Activated CD8-positive, alpha-beta memory T cell treated with anti-CD3 and anti-CD28 coated beads for 4 hours (primary cell): Measurements from ENCODE around the gene R3HDML.
"Not testable (repeated sequence)": the region's sequence is repeated elsewhere in the genome, so short reads cannot be mapped to it uniquely, and the experiment has no call there.

Experiments
- DNase-seq, 2 donors: peaks; one replicate each; pipeline ENCODE4 v3.0.0-alpha.2; 2020; ENCODE audit warnings: low read depth in 2 of 2

R3HDML gene

GRCh38 chr20:44328428-44328827 is 8.4 kb upstream of the R3HDML start:
- DNase-seq: no peak

- no peak for DNase-seq
Measured at GRCh38 chr20:44331201-44331600, 5.6 kb upstream of the R3HDML start.

GRCh38 chr20:44334306-44334705 is 2.5 kb upstream of the R3HDML start:
- no peak for DNase-seq

GRCh38 chr20:44334709-44335108 is 2.1 kb upstream of the R3HDML start:
- DNase-seq: no peak

- no peak for DNase-seq
Measured at GRCh38 chr20:44335675-44336074, 1.2 kb upstream of the R3HDML start.

GRCh38 chr20:44336086-44336485 is 757 bp upstream of the R3HDML start:
- no peak for DNase-seq

- no peak for DNase-seq
Measured at GRCh38 chr20:44342248-44342647, 5.4 kb downstream of the R3HDML start.

- no peak for DNase-seq
Measured at GRCh38 chr20:44343162-44343675, 6.4 kb downstream of the R3HDML start.

GRCh38 chr20:44344723-44345122 is 7.9 kb downstream of the R3HDML start:
- no peak for DNase-seq

- DNase-seq: no peak
Measured at GRCh38 chr20:44345147-44345546, 8.3 kb downstream of the R3HDML start.

GRCh38 chr20:44345941-44346340 is 9.1 kb downstream of the R3HDML start:
- DNase-seq: not testable (repeated sequence)

- no peak for DNase-seq
Measured at GRCh38 chr20:44348168-44348659, 11.4 kb downstream of the R3HDML start.

GRCh38 chr20:44349349-44349748 is 12.5 kb downstream of the R3HDML start:
- no peak for DNase-seq

GRCh38 chr20:44350567-44350966 is 13.7 kb downstream of the R3HDML start:
- DNase-seq: no peak

GRCh38 chr20:44354979-44355497 is 18.2 kb downstream of the R3HDML start:
- DNase-seq: no peak

- DNase-seq: no peak
Measured at GRCh38 chr20:44355498-44356352, 18.9 kb downstream of the R3HDML start, which contains the start of gene HNF4A. TSS of gene HNF4A (plus strand) at chr20:44355699. CDS start at chr20:44355805, 106 bp downstream.

GRCh38 chr20:44356353-44356723 is 19.5 kb downstream of the R3HDML start:
- DNase-seq: no peak

- no peak for DNase-seq
Measured at GRCh38 chr20:44357020-44357419, 20.2 kb downstream of the R3HDML start.

- DNase-seq: no peak
Measured at GRCh38 chr20:44357555-44358125, 20.8 kb downstream of the R3HDML start.

GRCh38 chr20:44358776-44359175 is 21.9 kb downstream of the R3HDML start:
- no peak for DNase-seq

GRCh38 chr20:44360221-44360620 is 23.4 kb downstream of the R3HDML start:
- DNase-seq: no peak

- DNase-seq: no peak
Measured at GRCh38 chr20:44361021-44361420, 24.2 kb downstream of the R3HDML start.

GRCh38 chr20:44362466-44362940 is 25.7 kb downstream of the R3HDML start:
- no peak for DNase-seq
